ENCODE data around the gene AUNIP.

The AUNIP gene

GRCh38 chr1:25858906-25859789 is at the start of gene AUNIP:
AUNIP (minus strand) TSS chr1:25859457; CDS start chr1:25859357, 100 bp downstream.
- DNase-seq: peak; percentile 84

GRCh38 chr1:25909040-25909439 is 49.8 kb upstream of the AUNIP start:
- DNase-seq: no peak

- no peak for DNase-seq
These were observed 48.9 kb upstream of the AUNIP start for GRCh38 chr1:25908161-25908560.

GRCh38 chr1:25907601-25908000 is 48.3 kb upstream of the AUNIP start:
- DNase-seq: no peak

- peak; percentile 85 for DNase-seq
These were observed 47.5 kb upstream of the AUNIP start for GRCh38 chr1:25906644-25907300.

- peak; percentile 96 for DNase-seq
These were observed 46.7 kb upstream of the AUNIP start, which contains the start of gene STMN1 for GRCh38 chr1:25905680-25906643. STMN1 (minus strand) TSS chr1:25906419; CDS start chr1:25904676, 1,743 bp downstream.

GRCh38 chr1:25904943-25905679 is 45.9 kb upstream of the AUNIP start:
- peak; percentile 96 for DNase-seq

- no peak for DNase-seq
These were observed 44.7 kb upstream of the AUNIP start for GRCh38 chr1:25903986-25904385.

GRCh38 chr1:25902462-25902861 is 43.2 kb upstream of the AUNIP start:
- DNase-seq: no peak

- DNase-seq: no peak
These were observed 41.0 kb upstream of the AUNIP start for GRCh38 chr1:25900219-25900618.

GRCh38 chr1:25899792-25900191 is 40.5 kb upstream of the AUNIP start:
- DNase-seq: no peak

- no peak for DNase-seq
These were observed 39.2 kb upstream of the AUNIP start for GRCh38 chr1:25898223-25899015.

- DNase-seq: no peak
These were observed 38.5 kb upstream of the AUNIP start for GRCh38 chr1:25897754-25898153.

GRCh38 chr1:25896266-25896665 is 37.0 kb upstream of the AUNIP start:
- DNase-seq: no peak

- DNase-seq: peak; percentile 86
These were observed 36.2 kb upstream of the AUNIP start for GRCh38 chr1:25895365-25895990.

GRCh38 chr1:25893116-25893515 is 33.9 kb upstream of the AUNIP start:
- DNase-seq: no peak

GRCh38 chr1:25891606-25892005 is 32.3 kb upstream of the AUNIP start:
- no peak for DNase-seq

GRCh38 chr1:25890239-25891034 is 31.2 kb upstream of the AUNIP start:
- no peak for DNase-seq

- no peak for DNase-seq
These were observed 30.2 kb upstream of the AUNIP start for GRCh38 chr1:25889470-25889869.

GRCh38 chr1:25888426-25888987 is 29.2 kb upstream of the AUNIP start:
- DNase-seq: no peak

Measured in NCI-H2171 (cell line).